Measurements from ENCODE around the gene KBTBD4. TPM values are rescaled to one million over a fixed set of nuclear protein-coding genes. Genes with fewer than 3 reads are reported as not detected.
"Not testable (repeated sequence)": the region's sequence is repeated elsewhere in the genome, so short reads cannot be mapped to it uniquely, and the experiment has no call there.

The KBTBD4 gene
- total RNA-seq, 1 donor from 2014 or later = 20.4 TPM

- DNase-seq (no peak), ATAC-seq (ENCODE audit: low read depth) (no peak)
- CTCF ChIA-PET = no interaction called here
- Mint-ChIP-seq H3K4me1 (peaks cover 49% of the 10 kb centered on the region), H3K27ac (no peak overlapping the region), H3K27me3 (no peaks in the 10 kb centered on the region), H3K36me3 (ENCODE audit: low read depth) (peaks cover 30% of the 10 kb centered on the region), H3K9me3 (no peaks in the 10 kb centered on the region), H3K4me3 (no peak overlapping the region)
- POLR2A ChIA-PET = interaction anchor here (0.6 to 0.9 kb wide), 3 partner anchors 10 to 226 kb away, joined by 3 to 7 read pairs (median 6); no protein-coding TSS in a partner anchor
- intact Hi-C loops (cut with micrococcal nuclease) = no loop called here
- no peak for TF ChIP-seq CTCF (IDR thresholded peaks at IDR 0.05)
Measured at GRCh38 chr11:47533690-47534151, 45.0 kb downstream of the KBTBD4 start.

DNA sequence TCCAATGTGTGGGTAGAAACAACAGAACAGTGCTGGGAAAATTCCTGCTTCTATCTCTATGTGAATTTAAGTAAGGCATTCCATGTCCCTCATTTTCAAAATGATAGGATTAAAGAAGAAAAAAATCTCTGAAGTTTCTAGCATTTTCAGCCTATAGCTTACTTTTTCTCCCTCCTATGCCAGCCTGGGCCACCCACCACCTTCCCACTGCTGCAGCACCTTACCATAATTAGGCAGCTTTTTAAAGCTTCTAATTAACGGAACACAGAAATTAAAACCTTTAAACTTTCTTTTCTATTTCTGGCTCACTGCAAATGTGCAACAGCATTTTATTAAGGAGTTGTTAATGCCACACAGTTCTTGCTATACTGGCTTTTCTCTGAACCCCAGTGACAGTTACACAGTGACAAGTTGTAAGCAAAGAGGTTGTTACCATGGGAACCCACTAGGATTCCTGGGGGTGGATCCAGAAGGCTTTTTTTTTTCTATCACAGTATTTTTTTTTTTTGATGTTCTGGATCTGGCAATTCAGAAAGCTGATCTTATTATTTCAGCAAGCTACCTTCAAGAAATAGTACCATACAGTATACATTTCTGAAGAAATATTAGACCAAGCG is 46.1 kb downstream of the KBTBD4 start:
- ChIA-PET CTCF (no interaction called here), POLR2A (interaction anchor here (1.0 kb wide), 1 partner anchor 9 kb away, joined by 3 read pairs; no protein-coding TSS in a partner anchor)
- intact Hi-C loops (cut with micrococcal nuclease) = no loop called here
- no peaks in the 10 kb centered on the region for H3K9me3 Mint-ChIP-seq
- H3K27ac Mint-ChIP-seq = no peak overlapping the region
- H3K4me3 Mint-ChIP-seq = no peak overlapping the region
- peaks cover 33% of the 10 kb centered on the region for H3K36me3 Mint-ChIP-seq (ENCODE audit: low read depth)
- DNase-seq = no peak
- no peaks in the 10 kb centered on the region for H3K27me3 Mint-ChIP-seq
- peaks cover 46% of the 10 kb centered on the region for H3K4me1 Mint-ChIP-seq
- ATAC-seq (ENCODE audit: low read depth) = no peak
- no peak for TF ChIP-seq CTCF (IDR thresholded peaks at IDR 0.05)

DNA sequence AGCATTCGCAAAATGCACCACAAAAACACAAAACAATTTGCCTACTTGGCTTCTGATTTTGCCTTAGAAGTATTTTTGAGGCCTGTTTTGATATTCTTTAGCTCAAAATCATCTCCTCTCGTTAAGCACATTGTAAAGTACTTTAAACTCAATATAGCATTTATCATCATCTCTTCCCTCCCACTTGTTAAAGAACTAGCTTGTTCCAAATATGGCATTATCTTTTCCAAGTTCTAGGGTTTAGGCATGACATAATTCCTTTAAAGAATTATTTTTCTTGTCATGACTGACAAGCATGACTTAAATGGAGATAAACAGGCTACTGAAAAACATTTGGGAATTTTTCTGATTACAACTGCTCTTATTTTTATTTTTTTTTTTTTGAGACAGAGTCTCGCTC is 47.1 kb downstream of the KBTBD4 start:
- intact Hi-C loops (cut with micrococcal nuclease) = no loop called here
- no peak for DNase-seq
- Mint-ChIP-seq H3K27ac (no peak overlapping the region), H3K9me3 (no peaks in the 10 kb centered on the region), H3K27me3 (no peaks in the 10 kb centered on the region), H3K36me3 (ENCODE audit: low read depth) (peaks cover 33% of the 10 kb centered on the region), H3K4me1 (peaks cover 38% of the 10 kb centered on the region), H3K4me3 (no peak overlapping the region)
- CTCF ChIA-PET = interaction anchor here (1.1 kb wide), 1 partner anchor 22 kb away, joined by 3 read pairs; no protein-coding TSS in a partner anchor
- no peak for TF ChIP-seq CTCF (IDR thresholded peaks at IDR 0.05)
- POLR2A ChIA-PET = interaction anchor here (1.0 kb wide), 1 partner anchor 10 kb away, joined by 3 read pairs; no protein-coding TSS in a partner anchor
- no peak for ATAC-seq (ENCODE audit: low read depth)

- DNase-seq; H3K27ac Mint-ChIP-seq; H3K9me3 Mint-ChIP-seq; intact Hi-C loops (cut with micrococcal nuclease); H3K27me3 Mint-ChIP-seq; CTCF ChIA-PET; H3K4me3 Mint-ChIP-seq; POLR2A ChIA-PET; ATAC-seq (ENCODE audit: low read depth): not testable (repeated sequence)
- Mint-ChIP-seq H3K36me3 (ENCODE audit: low read depth) (peaks cover 32% of the 10 kb centered on the region), H3K4me1 (peaks cover 45% of the 10 kb centered on the region)
Measured at GRCh38 chr11:47530721-47531120, 48.0 kb downstream of the KBTBD4 start.

GRCh38 chr11:47529951-47530350 is 48.8 kb downstream of the KBTBD4 start:
- ATAC-seq (ENCODE audit: low read depth) (no peak), DNase-seq (no peak)
- Mint-ChIP-seq H3K9me3 (no peaks in the 10 kb centered on the region), H3K36me3 (ENCODE audit: low read depth) (peaks cover 29% of the 10 kb centered on the region), H3K27me3 (no peaks in the 10 kb centered on the region), H3K4me3 (no peak overlapping the region), H3K27ac (no peak overlapping the region), H3K4me1 (peaks cover 50% of the 10 kb centered on the region)
- ChIA-PET CTCF (no interaction called here), POLR2A (no interaction called here)
- intact Hi-C loops (cut with micrococcal nuclease) = no loop called here
- no peak for TF ChIP-seq CTCF (IDR thresholded peaks at IDR 0.05)
